NCI-H2171 (cell line): ENCODE data around the gene PRRT1.
"Not testable (repeated sequence)": the region's sequence is repeated elsewhere in the genome, so short reads cannot be mapped to it uniquely, and the experiment has no call there.

Experiments used
- DNase-seq: peaks from one replicate; lab custom pipeline; 2025; lab: John Stamatoyannopoulos, UW

Gene PRRT1

GRCh38 chr6:32149932-32150870 is 1.5 kb downstream of the PRRT1 start:
- no peak for DNase-seq

GRCh38 chr6:32149092-32149755 is 2.5 kb downstream of the PRRT1 start:
- no peak for DNase-seq

- no peak for DNase-seq
Observed at GRCh38 chr6:32148289-32149091, 3.2 kb downstream of the PRRT1 start.

- DNase-seq = no peak
Observed at GRCh38 chr6:32147401-32148132, 4.2 kb downstream of the PRRT1 start.

- DNase-seq = no peak
Observed at GRCh38 chr6:32146687-32147086, 5.1 kb downstream of the PRRT1 start.

- no peak for DNase-seq
Observed at GRCh38 chr6:32146287-32146686, 5.5 kb downstream of the PRRT1 start.

GRCh38 chr6:32144238-32144637 is 7.5 kb downstream of the PRRT1 start:
- DNase-seq = not testable (repeated sequence)

- DNase-seq = no peak
Observed at GRCh38 chr6:32140420-32141046, 11.2 kb downstream of the PRRT1 start.

- DNase-seq = no peak
Observed at GRCh38 chr6:32139590-32139989, 12.1 kb downstream of the PRRT1 start.

GRCh38 chr6:32137454-32137853 is 14.3 kb downstream of the PRRT1 start:
- no peak for DNase-seq

GRCh38 chr6:32133786-32134185 is 18.0 kb downstream of the PRRT1 start:
- DNase-seq = no peak

GRCh38 chr6:32132110-32132509 is 19.6 kb downstream of the PRRT1 start:
- no peak for DNase-seq

- no peak for DNase-seq
Observed at GRCh38 chr6:32131439-32131948, 20.2 kb downstream of the PRRT1 start.

GRCh38 chr6:32129297-32130088 is 22.2 kb downstream of the PRRT1 start:
- DNase-seq = no peak

- DNase-seq = no peak
Observed at GRCh38 chr6:32128751-32129296, 22.9 kb downstream of the PRRT1 start.

GRCh38 chr6:32127717-32128592 is 23.8 kb downstream of the PRRT1 start, which contains the start of gene ATF6B:
Gene ATF6B (minus strand): TSS chr6:32128246. CDS start chr6:32128207, 39 bp downstream.
- DNase-seq = peak; percentile 99

GRCh38 chr6:32127409-32127716 is 24.4 kb downstream of the PRRT1 start:
- DNase-seq = no peak

- DNase-seq = no peak
Observed at GRCh38 chr6:32126880-32127279, 24.9 kb downstream of the PRRT1 start.

- DNase-seq = no peak
Observed at GRCh38 chr6:32123681-32124080, 28.1 kb downstream of the PRRT1 start.
